CD14-positive monocyte (primary cell): ENCODE data around the gene SNTN. TPM values are rescaled to one million over a fixed set of nuclear protein-coding genes. Genes with fewer than 3 reads are reported as not detected.

Source experiments
- DNase-seq, 3 donors: peaks; one replicate each; pipeline ENCODE4 v3.0.0-alpha.2; 2011 to 2022
- H2AFZ ChIP-seq: 2 replicates; pipeline ENCODE4 v1.6.0; 2012; ENCODE audit warnings: mild to moderate bottlenecking, low read depth, low read length, inconsistent platforms; ENCODE audit not compliant: insufficient read depth, poor library complexity, severe bottlenecking
- H3K27ac ChIP-seq, 2 donors: 1 replicate in 1 of 2; 2 replicates in 1 of 2; pipeline ENCODE4 v1.5.1; 2012 to 2013; ENCODE audit warnings: low read length in 2 of 2, control low read depth in 1 of 2, inconsistent platforms in 1 of 2, low read depth in 1 of 2, mild to moderate bottlenecking in 1 of 2
- H3K27me3 ChIP-seq, 2 donors: one replicate each; pipeline versions ENCODE4 v1.6.0 to v1.6.1; 2011 to 2013; ENCODE audit warnings: low read length in 2 of 2; ENCODE audit not compliant: control insufficient read depth in 2 of 2, insufficient read depth in 2 of 2
- H3K36me3 ChIP-seq, 2 donors: replicated peaks in 1 of 2; 1 replicate in 1 of 2; 2 replicates in 1 of 2; pipeline versions ENCODE4 v1.5.1 to v1.6.1; 2012 to 2013; ENCODE audit warnings: low read length in 2 of 2, control low read depth in 1 of 2, inconsistent platforms in 1 of 2, mild to moderate bottlenecking in 1 of 2; ENCODE audit not compliant: insufficient read depth in 2 of 2, control insufficient read depth in 1 of 2
- H3K4me1 ChIP-seq, 2 donors: 1 replicate in 1 of 2; 2 replicates in 1 of 2; pipeline versions ENCODE4 v1.5.1 to v1.6.1; 2012 to 2013; ENCODE audit warnings: low read length in 2 of 2, control low read depth in 1 of 2, inconsistent platforms in 1 of 2, mild to moderate bottlenecking in 1 of 2, moderate library complexity in 1 of 2; ENCODE audit not compliant: insufficient read depth in 2 of 2, control insufficient read depth in 1 of 2
- H3K4me2 ChIP-seq: replicated peaks from 2 replicates; pipeline ENCODE3; 2012; ENCODE audit warnings: low read length, moderate library complexity, mild to moderate bottlenecking; ENCODE audit not compliant: poor library complexity, severe bottlenecking; ENCODE audit errors: extremely low read depth
- H3K4me3 ChIP-seq, 3 experiments: fragments of 200-600 bp in 1 of 3; sonication (generic) in 1 of 3; replicated peaks in 1 of 3; 1 replicate in 2 of 3; 2 replicates in 1 of 3; pipeline ENCODE4 v1.5.1; 2011 to 2013; ENCODE audit warnings: low read length in 3 of 3, mild to moderate bottlenecking in 3 of 3, control low read depth in 2 of 3, low read depth in 2 of 3, inconsistent platforms in 1 of 3, moderate library complexity in 1 of 3
- H3K79me2 ChIP-seq: 2 replicates; pipeline ENCODE4 v1.6.0; 2012; ENCODE audit warnings: mild to moderate bottlenecking, control low read depth, inconsistent platforms, low read length, moderate library complexity; ENCODE audit not compliant: insufficient read depth
- H3K9ac ChIP-seq: 2 replicates; pipeline ENCODE4 v1.6.0; 2017; ENCODE audit warnings: low read length, mild to moderate bottlenecking; ENCODE audit not compliant: insufficient read depth, poor library complexity, severe bottlenecking
- H3K9me3 ChIP-seq, 2 donors: replicated peaks in 1 of 2; 1 replicate in 1 of 2; 2 replicates in 1 of 2; pipeline versions ENCODE4 v1.5.1 to v1.6.1; 2012 to 2013; ENCODE audit warnings: low read length in 2 of 2, control low read depth in 1 of 2; ENCODE audit not compliant: control insufficient read depth in 1 of 2, insufficient read depth in 1 of 2
- H4K20me1 ChIP-seq: 2 replicates; pipeline ENCODE4 v1.6.0; 2012; ENCODE audit warnings: mild to moderate bottlenecking, low read length, control low read depth, moderate library complexity; ENCODE audit not compliant: insufficient read depth
- H3K27ac Mint-ChIP-seq, 7 donors: one replicate each; pipeline ENCODE4 v1.8.0; 2020; ENCODE audit warnings: mild to moderate bottlenecking in 7 of 7, mixed read lengths in 7 of 7, moderate library complexity in 6 of 7, inconsistent platforms in 2 of 7
- H3K27me3 Mint-ChIP-seq, 3 donors: one replicate each; pipeline ENCODE4 v1.8.0; 2021 to 2022; ENCODE audit warnings: low read depth in 3 of 3, mild to moderate bottlenecking in 3 of 3, mixed read lengths in 3 of 3, moderate library complexity in 3 of 3, inconsistent platforms in 1 of 3
- H3K36me3 Mint-ChIP-seq, 2 donors: one replicate each; pipeline ENCODE4 v1.8.0; 2020; ENCODE audit warnings: mixed read lengths in 2 of 2, inconsistent platforms in 1 of 2, mild to moderate bottlenecking in 1 of 2
- H3K4me1 Mint-ChIP-seq: one replicate; pipeline ENCODE4 v1.8.0; 2020; ENCODE audit warnings: mild to moderate bottlenecking, mixed read lengths
- H3K4me3 Mint-ChIP-seq, 2 donors: one replicate each; pipeline ENCODE4 v1.8.0; 2020; ENCODE audit warnings: mild to moderate bottlenecking in 2 of 2, mixed read lengths in 2 of 2, moderate library complexity in 1 of 2
- H3K9me3 Mint-ChIP-seq, 7 donors: one replicate each; pipeline ENCODE4 v1.8.0; 2020 to 2022; ENCODE audit warnings: mixed read lengths in 7 of 7, mild to moderate bottlenecking in 6 of 7, moderate library complexity in 6 of 7, inconsistent platforms in 2 of 7
- CTCF ChIP-seq: fragments of 200-600 bp; IDR thresholded peaks from one replicate; pipeline ENCODE4 v1.8.0; 2022; ENCODE audit warnings: antibody characterized with exemption, mild to moderate bottlenecking
- WGBS: methylation state at CpG from one replicate; pipeline ENCODE4 v1.1.5; 2013; ENCODE audit warnings: missing lambda C conversion rate; ENCODE audit not compliant: insufficient coverage; 5-methylcytosine and 5-hydroxymethylcytosine counted together
- intact Hi-C, 2 donors: fragments of 100-400 bp; cut with micrococcal nuclease; formaldehyde crosslinking; loops; one replicate each; pipeline versions ENCODE4 v1.15.0 to v1.15.1; 2023
- polyA plus RNA-seq, 3 donors: library from polyadenylated mRNA; depleted of rRNA in 1 of 3; unstranded in 2 of 3; stranded (reverse) in 1 of 3; fragments of 300-500 nt in 2 of 3; fragments of >200 nt in 1 of 3; fragmentation: Illumina TruSeq in 2 of 3; gene quantifications; 1 replicate in 2 of 3; 2 replicates in 1 of 3; pipeline ENCODE4 v1.2.3, GENCODE V29; 2012 to 2021

The SNTN gene
- polyA plus RNA-seq, 3 donors = not detected

GRCh38 chr3:63654211-63654610 lies 1.7 kb downstream of the SNTN start:
- no peaks in the 10 kb centered on the region for H3K27me3 ChIP-seq
- Mint-ChIP-seq H3K9me3 (peaks cover 0 to 4% (median 2%) of the 10 kb centered on the region in 7 donors), H3K27me3 (peaks cover 0 to 2% (median 0%) of the 10 kb centered on the region in 3 donors), H3K4me3 (no peak overlapping the region), H3K4me1 (no peaks in the 10 kb centered on the region), H3K27ac (no peak overlapping the region), H3K36me3 (no peaks in the 10 kb centered on the region)
- no peaks in the 10 kb centered on the region for H3K79me2 ChIP-seq
- no peak overlapping the region for H3K4me2 ChIP-seq
- H3K4me3 ChIP-seq = no peak overlapping the region
- WGBS = no CpG with 5 or more reads among the region's 4 CpGs
- no peaks in the 10 kb centered on the region for H4K20me1 ChIP-seq
- H3K9ac ChIP-seq = no peak overlapping the region
- H2AFZ ChIP-seq = no peak overlapping the region
- intact Hi-C loops = no loop called here
- H3K4me1 ChIP-seq = no peaks in the 10 kb centered on the region
- H3K27ac ChIP-seq = no peak overlapping the region
- DNase-seq = no peak
- TF ChIP-seq CTCF = no peak
- no peaks in the 10 kb centered on the region for H3K36me3 ChIP-seq
- no peaks in the 10 kb centered on the region for H3K9me3 ChIP-seq

GRCh38 chr3:63654931-63655330 lies 2.5 kb downstream of the SNTN start:
- Histone ChIP-seq H3K4me2 (no peak overlapping the region), H3K79me2 (no peaks in the 10 kb centered on the region), H3K27me3 (no peaks in the 10 kb centered on the region), H4K20me1 (no peaks in the 10 kb centered on the region), H3K4me3 (no peak overlapping the region), H2AFZ (no peak overlapping the region), H3K9me3 (no peaks in the 10 kb centered on the region), H3K27ac (no peak overlapping the region), H3K9ac (no peak overlapping the region), H3K4me1 (no peaks in the 10 kb centered on the region), H3K36me3 (no peaks in the 10 kb centered on the region)
- H3K9me3 Mint-ChIP-seq = peaks cover 0 to 4% (median 2%) of the 10 kb centered on the region in 7 donors
- H3K4me3 Mint-ChIP-seq = no peak overlapping the region
- no peak for DNase-seq
- no peaks in the 10 kb centered on the region for H3K36me3 Mint-ChIP-seq
- peaks cover 0 to 2% (median 0%) of the 10 kb centered on the region in 3 donors for H3K27me3 Mint-ChIP-seq
- no peaks in the 10 kb centered on the region for H3K4me1 Mint-ChIP-seq
- TF ChIP-seq CTCF = no peak
- H3K27ac Mint-ChIP-seq = no peak overlapping the region
- intact Hi-C loops = no loop called here
- WGBS = 83% methylated on average over 2 of the region's 5 CpGs
